Ascending aorta (tissue), 2 donors: Measurements from ENCODE around the gene CXCL12. TPM values are rescaled to one million over a fixed set of nuclear protein-coding genes. Genes with fewer than 3 reads are reported as not detected.

Experiments used
- DNase-seq, 2 donors: peaks; one replicate each; pipeline ENCODE4 v3.0.0-alpha.2; 2019; ENCODE audit warnings: low spot score in 2 of 2
- H3K27ac ChIP-seq, 2 donors: fragments of 200-600 bp; sonication (generic); one replicate each; pipeline ENCODE4 v1.5.1; 2016 to 2017; ENCODE audit warnings: mild to moderate bottlenecking in 1 of 2
- H3K27me3 ChIP-seq: fragments of 200-600 bp; sonication (generic); one replicate; pipeline ENCODE4 v1.5.1; 2017
- H3K36me3 ChIP-seq, 2 donors: fragments of 200-600 bp; sonication (generic); one replicate each; pipeline ENCODE4 v1.5.1; 2016
- H3K4me1 ChIP-seq, 2 donors: fragments of 200-600 bp; sonication (generic); one replicate each; pipeline ENCODE4 v1.5.1; 2016 to 2017; ENCODE audit warnings: mild to moderate bottlenecking in 1 of 2
- H3K4me3 ChIP-seq, 2 donors: fragments of 200-600 bp; sonication (generic); one replicate each; pipeline ENCODE4 v1.5.1; 2016 to 2017; ENCODE audit warnings: mild to moderate bottlenecking in 1 of 2
- H3K9me3 ChIP-seq, 2 donors: fragments of 200-600 bp; sonication (generic); one replicate each; pipeline ENCODE4 v1.5.1; 2016
- CTCF ChIP-seq, 3 experiments: fragments of 200-600 bp in 2 of 3; fragments of 450-650 bp in 1 of 3; sonication (generic) in 2 of 3; IDR thresholded peaks; one replicate each; pipeline ENCODE4 v1.5.1; 2016 to 2019; ENCODE audit warnings: antibody characterized with exemption in 3 of 3, mild to moderate bottlenecking in 1 of 3, moderate library complexity in 1 of 3
- intact Hi-C: fragments of 100-400 bp; cut with DNase I; formaldehyde crosslinking; loops from one replicate; pipeline ENCODE4 v1.15.1; 2023
- total RNA-seq: library from RNA; depleted of rRNA; stranded (reverse); fragments of >200 nt; gene quantifications from one replicate; pipeline ENCODE4 v1.1.0, GENCODE V29; 2016

CXCL12 gene
- total RNA-seq, 1 donor from 2014 or later = 288 TPM

DNA sequence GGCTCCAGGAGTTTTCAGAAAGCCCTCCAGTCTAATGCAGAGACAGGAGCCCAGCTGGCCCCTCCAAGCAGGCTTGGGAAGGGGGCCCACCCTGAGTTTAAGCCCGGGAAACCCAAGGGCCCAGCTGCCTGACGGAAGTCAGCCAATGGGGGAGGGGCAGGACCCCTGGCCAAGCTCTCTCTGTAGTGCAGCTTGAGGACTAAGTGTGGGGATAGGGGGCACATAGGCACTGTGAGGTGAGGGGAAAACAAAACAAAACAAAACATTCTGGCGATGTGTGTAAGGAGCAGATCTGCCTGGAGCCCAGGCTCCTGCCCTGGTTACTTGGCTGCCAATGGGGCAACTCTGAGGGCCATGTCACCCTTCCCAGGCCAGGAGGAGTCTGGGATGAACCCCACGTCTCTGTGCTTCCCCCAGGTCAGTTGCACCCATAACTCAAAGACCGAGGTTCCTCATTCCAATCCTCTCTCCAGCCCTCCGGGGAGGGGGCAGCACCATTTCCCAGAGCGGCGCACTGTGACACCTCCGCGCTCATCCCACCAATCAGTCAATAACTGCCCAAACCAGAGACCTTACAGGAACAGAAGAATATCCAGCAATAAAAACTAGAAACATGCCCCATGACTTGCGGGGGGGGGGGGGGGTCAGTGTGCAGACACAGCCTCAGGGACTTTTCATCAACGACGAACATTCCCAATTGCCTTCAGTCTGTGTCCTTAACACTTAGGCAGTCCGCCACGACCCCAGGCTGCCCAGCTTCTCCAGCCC is 1.7 kb downstream of the CXCL12 start:
- intact Hi-C loops = no loop called here
- H3K4me3 ChIP-seq = peak overlapping the region; percentile 64 to 73
- peaks cover 0 to 5% of the 10 kb centered on the region in 2 donors for H3K36me3 ChIP-seq
- no peak for TF ChIP-seq CTCF (IDR thresholded peaks at IDR 0.05)
- H3K4me1 ChIP-seq = peaks cover 0 to 3% of the 10 kb centered on the region in 2 donors
- H3K27ac ChIP-seq = peak overlapping the region in 1 of 2 donors; percentile 7
- no peaks in the 10 kb centered on the region for H3K27me3 ChIP-seq
- peak in 1 of 2 donors; percentile 60 for DNase-seq
- H3K9me3 ChIP-seq = no peaks in the 10 kb centered on the region

DNA sequence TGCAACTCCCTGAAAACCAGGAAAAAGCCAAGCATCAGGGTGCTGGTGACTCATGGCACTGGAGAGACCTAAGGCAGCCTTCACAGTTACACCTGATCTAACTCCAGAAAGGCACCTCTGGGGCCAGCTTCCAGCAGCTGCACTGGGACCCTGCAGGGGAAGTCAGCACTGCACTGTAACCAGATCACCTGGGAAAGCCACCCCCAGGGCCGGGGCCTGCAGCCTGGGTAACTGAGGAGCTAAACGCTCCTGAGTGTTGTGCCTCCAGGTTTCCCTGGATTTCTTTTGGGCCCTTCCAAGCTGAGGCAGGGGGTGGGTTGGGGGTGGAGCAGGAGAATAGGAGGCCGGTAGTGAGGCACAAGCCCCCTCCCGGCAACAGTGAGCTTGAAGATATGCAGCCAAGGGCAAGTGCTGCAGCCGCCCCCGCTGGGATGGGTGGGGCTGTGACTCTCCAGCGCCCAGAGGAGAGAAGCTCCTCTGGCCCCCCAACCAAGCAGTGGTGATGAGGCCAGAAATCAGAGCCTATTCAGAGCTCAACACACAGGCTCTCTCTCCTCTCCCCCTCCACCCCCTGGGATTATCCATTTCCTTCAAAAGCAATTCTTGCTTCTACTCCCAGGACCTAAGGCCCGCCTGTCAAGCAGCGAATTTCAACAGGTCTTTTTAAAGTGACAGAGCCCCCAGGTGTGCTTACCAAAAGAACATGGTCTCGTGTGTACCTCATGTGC is 2.6 kb downstream of the CXCL12 start:
- peaks cover 0 to 3% of the 10 kb centered on the region in 2 donors for H3K4me1 ChIP-seq
- H3K27ac ChIP-seq = peak overlapping the region in 1 of 2 donors; percentile 7
- intact Hi-C loops = no loop called here

DNA sequence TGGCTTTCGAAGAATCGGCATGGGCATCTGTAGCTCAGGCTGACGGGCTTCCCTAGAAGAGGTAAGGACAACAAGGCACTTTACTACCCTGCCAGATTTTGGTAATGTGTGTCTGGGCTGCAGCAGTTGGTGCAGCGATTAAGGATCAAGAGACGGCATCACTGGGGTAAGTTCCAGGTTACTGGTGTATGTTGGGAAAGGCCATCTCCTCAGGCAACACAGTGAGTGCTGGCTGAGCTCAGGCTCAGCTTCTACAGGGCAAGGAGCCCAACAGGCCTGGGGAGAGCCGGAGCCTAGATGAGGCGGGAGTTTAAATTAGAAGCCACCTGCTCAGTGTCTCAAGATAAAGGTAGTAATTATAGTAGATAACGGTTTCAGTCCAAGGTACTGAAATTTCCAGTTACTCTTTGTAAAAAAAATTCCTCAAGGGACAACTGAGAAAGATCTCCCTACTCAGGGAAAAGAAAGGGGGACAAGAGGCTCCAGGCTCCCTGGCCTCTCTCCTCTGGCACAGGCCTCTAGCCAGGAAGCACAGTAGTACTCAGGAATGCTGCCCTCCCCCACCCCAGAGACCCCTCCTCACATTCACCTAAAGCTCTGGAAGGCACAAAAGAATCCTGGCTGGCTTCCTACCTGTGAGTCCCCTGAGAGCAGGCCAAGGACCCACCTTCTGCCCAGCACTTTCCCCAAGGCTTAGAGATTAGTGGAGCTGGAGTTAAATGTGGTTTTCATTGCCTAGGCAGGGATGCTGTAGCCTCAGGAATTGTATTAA is 3.9 kb downstream of the CXCL12 start:
- H3K9me3 ChIP-seq = no peaks in the 10 kb centered on the region
- TF ChIP-seq CTCF (IDR thresholded peaks at IDR 0.05) = no peak
- no peaks in the 10 kb centered on the region for H3K27me3 ChIP-seq
- intact Hi-C loops = no loop called here
- no peak overlapping the region for H3K4me3 ChIP-seq
- no peak overlapping the region for H3K27ac ChIP-seq
- peaks cover 0 to 3% of the 10 kb centered on the region in 2 donors for H3K4me1 ChIP-seq
- DNase-seq = peak in 1 of 2 donors; percentile 58
- H3K36me3 ChIP-seq = peaks cover 4 to 5% of the 10 kb centered on the region in 2 donors

More for the DNA sequence above, 2.6 kb downstream of the CXCL12 start:
- H3K36me3 ChIP-seq = peaks cover 4 to 5% of the 10 kb centered on the region in 2 donors
- peak in 1 of 2 donors; percentile 57 for DNase-seq
- no peaks in the 10 kb centered on the region for H3K9me3 ChIP-seq
- H3K4me3 ChIP-seq = peak overlapping the region in 1 of 2 donors; percentile 73
- no peak for TF ChIP-seq CTCF (IDR thresholded peaks at IDR 0.05)
- H3K27me3 ChIP-seq = no peaks in the 10 kb centered on the region

- no peaks in the 10 kb centered on the region for H3K27me3 ChIP-seq
- no peaks in the 10 kb centered on the region for H3K9me3 ChIP-seq
- H3K27ac ChIP-seq = no peak overlapping the region
- no peak overlapping the region for H3K4me3 ChIP-seq
- H3K36me3 ChIP-seq = peaks cover 5 to 11% of the 10 kb centered on the region in 2 donors
- no peak for DNase-seq
- no peak for TF ChIP-seq CTCF (IDR thresholded peaks at IDR 0.05)
- intact Hi-C loops = no loop called here
- no peaks in the 10 kb centered on the region for H3K4me1 ChIP-seq
Observed at GRCh38 chr10:44379907-44380306, 5.0 kb downstream of the CXCL12 start.

GRCh38 chr10:44378626-44379025 is 6.3 kb downstream of the CXCL12 start:
- intact Hi-C loops = no loop called here
- H3K27ac ChIP-seq = no peak overlapping the region
- H3K4me1 ChIP-seq = no peaks in the 10 kb centered on the region
- TF ChIP-seq CTCF (IDR thresholded peaks at IDR 0.05) = no peak
- no peaks in the 10 kb centered on the region for H3K9me3 ChIP-seq
- H3K27me3 ChIP-seq = no peaks in the 10 kb centered on the region
- DNase-seq = no peak
- H3K36me3 ChIP-seq = peaks cover 12% of the 10 kb centered on the region in 2 donors
- H3K4me3 ChIP-seq = no peak overlapping the region
